HepG2 (cell line): ENCODE data around the gene MAPK10.

ENCODE experiments used
- DNMT1 ChIP-seq: sonication (generic); formaldehyde crosslinking; IDR thresholded peaks from 2 replicates; pipeline ENCODE4 v1.5.1; 2020; ENCODE audit warnings: mild to moderate bottlenecking, missing genetic modification reagents
- EZH2 ChIP-seq: conservative IDR thresholded peaks from 2 replicates; pipeline ENCODE4 v1.6.1; 2012; ENCODE audit warnings: mild to moderate bottlenecking, low read depth, low read length, moderate library complexity
- TP53 ChIP-seq: sonication (generic); formaldehyde crosslinking; conservative IDR thresholded peaks from 2 replicates; pipeline ENCODE4 v1.4.0; 2020; ENCODE audit warnings: missing genetic modification reagents
- TF ChIP-seq, protein P1 (sequence below), 2 experiments: sonication (generic) in 1 of 2; formaldehyde crosslinking in 1 of 2; IDR thresholded peaks; 2 replicates each; pipeline versions ENCODE4 v1.4.0 to v1.6.1; 2018 to 2020; ENCODE audit warnings: missing genetic modification reagents in 2 of 2, borderline replicate concordance in 1 of 2, low read depth in 1 of 2, mild to moderate bottlenecking in 1 of 2, missing biosample characterization in 1 of 2

DNA sequence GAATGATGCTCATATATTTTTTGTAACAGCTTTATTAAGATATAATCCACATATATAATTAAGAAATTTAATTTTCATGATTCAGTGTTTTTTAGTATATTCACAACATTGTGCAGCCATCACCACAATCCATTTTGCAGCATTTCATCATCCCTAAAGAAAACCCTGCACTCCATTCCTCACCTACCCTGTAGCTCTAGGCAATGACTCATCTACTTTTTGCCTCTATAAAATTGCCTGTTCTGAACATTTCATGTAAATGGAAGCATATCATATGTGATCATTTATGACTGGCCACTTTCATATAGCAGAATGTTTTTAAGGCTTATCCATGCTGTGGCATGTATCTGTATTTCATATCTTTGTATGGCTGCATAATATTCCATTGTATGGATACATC, 339.9 kb downstream of the MAPK10 start:
- TF ChIP-seq DNMT1 (no peak), TP53 (CRISPR knock-in tag) (no peak), EZH2 (no peak)
- TF ChIP-seq, protein P1, sequence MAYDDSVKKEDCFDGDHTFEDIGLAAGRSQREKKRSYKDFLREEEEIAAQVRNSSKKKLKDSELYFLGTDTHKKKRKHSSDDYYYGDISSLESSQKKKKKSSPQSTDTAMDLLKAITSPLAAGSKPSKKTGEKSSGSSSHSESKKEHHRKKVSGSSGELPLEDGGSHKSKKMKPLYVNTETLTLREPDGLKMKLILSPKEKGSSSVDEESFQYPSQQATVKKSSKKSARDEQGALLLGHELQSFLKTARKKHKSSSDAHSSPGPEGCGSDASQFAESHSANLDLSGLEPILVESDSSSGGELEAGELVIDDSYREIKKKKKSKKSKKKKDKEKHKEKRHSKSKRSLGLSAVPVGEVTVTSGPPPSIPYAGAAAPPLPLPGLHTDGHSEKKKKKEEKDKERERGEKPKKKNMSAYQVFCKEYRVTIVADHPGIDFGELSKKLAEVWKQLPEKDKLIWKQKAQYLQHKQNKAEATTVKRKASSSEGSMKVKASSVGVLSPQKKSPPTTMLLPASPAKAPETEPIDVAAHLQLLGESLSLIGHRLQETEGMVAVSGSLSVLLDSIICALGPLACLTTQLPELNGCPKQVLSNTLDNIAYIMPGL (CRISPR knock-in tag; IDR thresholded peaks at IDR 0.05; ENCODE audit: borderline replicate concordance in 1 of 2, low read depth in 1 of 2) = no peak
